A673 (cell line): ENCODE results near the gene CD300A. TPM values are rescaled to one million over a fixed set of nuclear protein-coding genes. Genes with fewer than 3 reads are reported as not detected.

ENCODE experiments used
- BruUV-seq: library from RNA; stranded (reverse); fragments of 400-500 nt; replicated peaks from 2 replicates; lab custom pipeline; 2021; lab: Mats Ljungman, UMichigan
- CTCF ChIA-PET: fragments of 300-600 bp; sonication (Branson Sonifier 250); formaldehyde crosslinking; loops from one replicate; lab custom pipeline; 2022; ENCODE audit warnings: antibody characterized with exemption; lab: Charles Lee
- POLR2A ChIA-PET: fragments of 300-600 bp; sonication (Branson Sonifier 250); formaldehyde crosslinking; loops from one replicate; lab custom pipeline; 2022; ENCODE audit warnings: antibody characterized with exemption; ENCODE audit not compliant: low non-redundant PET; lab: Charles Lee
- DNase-seq: peaks from one replicate; pipeline ENCODE4 v3.0.0-alpha.2; 2015; ENCODE audit warnings: low spot score
- H3K27ac ChIP-seq: fragments of 200-600 bp; sonication (generic); 2 replicates; pipeline ENCODE4 v1.5.1; 2016; ENCODE audit warnings: mixed run types, low read depth, mild to moderate bottlenecking, mixed read lengths, antibody characterized with exemption, low read length; ENCODE audit not compliant: poor library complexity, severe bottlenecking
- H3K27me3 ChIP-seq: fragments of 200-600 bp; sonication (generic); replicated peaks from 2 replicates; pipeline ENCODE4 v1.6.1; 2017; ENCODE audit warnings: mixed run types, low read depth, mild to moderate bottlenecking, mixed read lengths, antibody characterized with exemption, low read length; ENCODE audit not compliant: insufficient read depth, poor library complexity
- H3K36me3 ChIP-seq: fragments of 200-600 bp; sonication (generic); 2 replicates; pipeline ENCODE4 v1.6.1; 2016; ENCODE audit warnings: mixed run types, mild to moderate bottlenecking, mixed read lengths, antibody characterized with exemption, low read length; ENCODE audit not compliant: insufficient read depth, poor library complexity, severe bottlenecking
- H3K4me1 ChIP-seq: fragments of 200-600 bp; sonication (generic); 2 replicates; pipeline ENCODE4 v1.6.1; 2017; ENCODE audit warnings: mixed run types, mild to moderate bottlenecking, mixed read lengths, antibody characterized with exemption, low read length; ENCODE audit not compliant: insufficient read depth, poor library complexity, severe bottlenecking
- H3K4me3 ChIP-seq: fragments of 200-600 bp; sonication (generic); 2 replicates; pipeline ENCODE4 v1.5.1; 2016; ENCODE audit warnings: low read depth, mixed run types, mild to moderate bottlenecking, mixed read lengths, low read length; ENCODE audit not compliant: poor library complexity, severe bottlenecking
- H3K9me3 ChIP-seq: fragments of 200-600 bp; sonication (generic); 2 replicates; pipeline ENCODE4 v1.6.1; 2016; ENCODE audit warnings: mixed run types, low read depth, mild to moderate bottlenecking, mixed read lengths, antibody characterized with exemption, low read length; ENCODE audit not compliant: poor library complexity, severe bottlenecking
- CTCF ChIP-seq: fragments of 300-800, 200-600 bp; sonication (generic); conservative IDR thresholded peaks from 2 replicates; pipeline ENCODE4 v1.5.1; 2017; ENCODE audit warnings: low read depth, mild to moderate bottlenecking, antibody characterized with exemption, low read length, moderate library complexity, mixed read lengths
- EZH2 ChIP-seq: fragments of 200-600 bp; sonication (generic); IDR thresholded peaks from 2 replicates; pipeline ENCODE4 v1.6.1; 2017; ENCODE audit warnings: borderline replicate concordance, low read depth, mild to moderate bottlenecking, mixed read lengths, antibody characterized with exemption, low read length; ENCODE audit not compliant: poor library complexity, severe bottlenecking
- intact Hi-C: fragments of 100-400 bp; cut with micrococcal nuclease; formaldehyde crosslinking; loops from one replicate; pipeline ENCODE4 v1.10.0; 2022; ENCODE audit not compliant: unreplicated experiment
- total RNA-seq: library from RNA; stranded (reverse); gene quantifications from 2 replicates; pipeline ENCODE4 v1.2.3, GENCODE V29; 2021

The CD300A gene
- total RNA-seq, 1 experiment from 2014 or later, result not detected

- Histone ChIP-seq H3K4me3 (no peak overlapping the region), H3K4me1 (no peaks in the 10 kb centered on the region), H3K27me3 (no peaks in the 10 kb centered on the region), H3K27ac (no peak overlapping the region), H3K9me3 (peaks cover under 1% of the 10 kb centered on the region), H3K36me3 (no peaks in the 10 kb centered on the region)
- intact Hi-C loops, result no loop called here
- POLR2A ChIA-PET, result no interaction called here
- TF ChIP-seq EZH2, result no peak
- TF ChIP-seq CTCF, result no peak
- no TSS peak for BruUV-seq
- CTCF ChIA-PET, result no interaction called here
- no peak for DNase-seq
These were observed 23.5 kb upstream of the CD300A start for GRCh38 chr17:74442670-74443515.

GRCh38 chr17:74443516-74444296 lies 22.7 kb upstream of the CD300A start:
- no peak for DNase-seq
- Histone ChIP-seq H3K9me3 (no peaks in the 10 kb centered on the region), H3K27ac (no peak overlapping the region), H3K4me1 (no peaks in the 10 kb centered on the region), H3K36me3 (no peaks in the 10 kb centered on the region), H3K4me3 (no peak overlapping the region), H3K27me3 (no peaks in the 10 kb centered on the region)
- ChIA-PET POLR2A (no interaction called here), CTCF (no interaction called here)
- BruUV-seq, result no TSS peak
- intact Hi-C loops, result no loop called here
- no peak for TF ChIP-seq CTCF
- TF ChIP-seq EZH2, result no peak

GRCh38 chr17:74444406-74444805 lies 22.0 kb upstream of the CD300A start:
- CTCF ChIA-PET, result no interaction called here
- no peaks in the 10 kb centered on the region for H3K27me3 ChIP-seq
- TF ChIP-seq EZH2 (no peak), CTCF (no peak)
- POLR2A ChIA-PET, result no interaction called here
- H3K36me3 ChIP-seq, result no peaks in the 10 kb centered on the region
- H3K27ac ChIP-seq, result no peak overlapping the region
- no peaks in the 10 kb centered on the region for H3K4me1 ChIP-seq
- DNase-seq, result no peak
- intact Hi-C loops, result no loop called here
- BruUV-seq, result no TSS peak
- H3K4me3 ChIP-seq, result no peak overlapping the region
- no peaks in the 10 kb centered on the region for H3K9me3 ChIP-seq
